Measurements from ENCODE around the gene SNX20. TPM values are rescaled to one million over a fixed set of nuclear protein-coding genes. Genes with fewer than 3 reads are reported as not detected.

Gene SNX20
- total and polyA plus RNA-seq, 9 donors = 0.38 to 2.7 (median 0.82) TPM

DNA sequence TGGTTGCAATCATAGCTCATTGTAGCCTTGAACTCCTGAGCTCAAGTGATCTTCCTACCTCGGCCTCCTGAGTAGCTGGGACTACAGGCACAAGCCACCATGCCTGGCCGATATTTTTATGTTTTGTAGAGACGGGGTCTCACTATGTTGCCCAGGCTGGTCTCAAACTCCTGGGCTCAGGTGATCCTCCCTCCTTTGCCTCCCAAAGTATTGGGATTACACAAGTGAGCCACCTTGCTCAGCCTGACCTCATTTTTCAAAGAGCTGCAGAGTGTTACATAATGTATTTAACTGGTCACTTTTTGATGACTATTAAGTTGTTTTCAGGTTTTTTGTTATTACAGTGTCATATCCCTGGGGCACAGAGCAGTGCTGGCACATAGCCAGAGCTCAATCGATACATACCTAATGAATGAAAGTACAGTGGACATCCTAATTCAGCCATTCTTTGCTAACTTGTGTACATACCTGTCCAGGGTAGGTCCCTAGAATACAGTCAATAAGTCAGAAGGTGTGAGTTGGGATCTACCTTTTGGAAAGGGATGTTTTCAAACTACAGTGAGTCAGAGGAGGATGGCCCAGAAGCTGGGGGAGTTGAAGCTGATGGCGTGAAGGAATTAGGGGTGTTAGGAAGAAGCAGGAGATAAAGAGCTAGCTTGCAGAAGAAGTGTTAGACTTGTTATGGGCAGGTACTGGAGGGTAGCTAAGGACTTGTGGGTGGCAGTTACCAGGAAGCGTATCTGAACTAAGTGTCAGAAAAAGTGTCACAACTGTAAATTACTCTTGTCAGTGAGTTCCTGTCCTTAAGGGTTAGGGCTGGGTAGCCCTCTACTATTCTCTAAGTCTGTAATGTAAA is 40.7 kb upstream of the SNX20 start:
- 84 to 90% (median 85%) methylated on average over 6 of the region's 6 CpGs for WGBS, 3 donors
- Histone ChIP-seq H3K27ac (no peak overlapping the region), H3K27me3 (no peaks in the 10 kb centered on the region), H3K36me3 (no peaks in the 10 kb centered on the region), H3K4me3 (no peak overlapping the region), H3K9me3 (no peaks in the 10 kb centered on the region), H3K4me1 (ENCODE audit: insufficient read depth) (no peaks in the 10 kb centered on the region)
- DNase-seq = no peak
- TF ChIP-seq EP300 (IDR thresholded peaks at IDR 0.05) = no peak
- TF ChIP-seq, protein P1, sequence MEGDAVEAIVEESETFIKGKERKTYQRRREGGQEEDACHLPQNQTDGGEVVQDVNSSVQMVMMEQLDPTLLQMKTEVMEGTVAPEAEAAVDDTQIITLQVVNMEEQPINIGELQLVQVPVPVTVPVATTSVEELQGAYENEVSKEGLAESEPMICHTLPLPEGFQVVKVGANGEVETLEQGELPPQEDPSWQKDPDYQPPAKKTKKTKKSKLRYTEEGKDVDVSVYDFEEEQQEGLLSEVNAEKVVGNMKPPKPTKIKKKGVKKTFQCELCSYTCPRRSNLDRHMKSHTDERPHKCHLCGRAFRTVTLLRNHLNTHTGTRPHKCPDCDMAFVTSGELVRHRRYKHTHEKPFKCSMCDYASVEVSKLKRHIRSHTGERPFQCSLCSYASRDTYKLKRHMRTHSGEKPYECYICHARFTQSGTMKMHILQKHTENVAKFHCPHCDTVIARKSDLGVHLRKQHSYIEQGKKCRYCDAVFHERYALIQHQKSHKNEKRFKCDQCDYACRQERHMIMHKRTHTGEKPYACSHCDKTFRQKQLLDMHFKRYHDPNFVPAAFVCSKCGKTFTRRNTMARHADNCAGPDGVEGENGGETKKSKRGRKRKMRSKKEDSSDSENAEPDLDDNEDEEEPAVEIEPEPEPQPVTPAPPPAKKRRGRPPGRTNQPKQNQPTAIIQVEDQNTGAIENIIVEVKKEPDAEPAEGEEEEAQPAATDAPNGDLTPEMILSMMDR (IDR thresholded peaks at IDR 0.05) = no peak
- intact Hi-C loops (cut with DNase I) = no loop called here

DNA sequence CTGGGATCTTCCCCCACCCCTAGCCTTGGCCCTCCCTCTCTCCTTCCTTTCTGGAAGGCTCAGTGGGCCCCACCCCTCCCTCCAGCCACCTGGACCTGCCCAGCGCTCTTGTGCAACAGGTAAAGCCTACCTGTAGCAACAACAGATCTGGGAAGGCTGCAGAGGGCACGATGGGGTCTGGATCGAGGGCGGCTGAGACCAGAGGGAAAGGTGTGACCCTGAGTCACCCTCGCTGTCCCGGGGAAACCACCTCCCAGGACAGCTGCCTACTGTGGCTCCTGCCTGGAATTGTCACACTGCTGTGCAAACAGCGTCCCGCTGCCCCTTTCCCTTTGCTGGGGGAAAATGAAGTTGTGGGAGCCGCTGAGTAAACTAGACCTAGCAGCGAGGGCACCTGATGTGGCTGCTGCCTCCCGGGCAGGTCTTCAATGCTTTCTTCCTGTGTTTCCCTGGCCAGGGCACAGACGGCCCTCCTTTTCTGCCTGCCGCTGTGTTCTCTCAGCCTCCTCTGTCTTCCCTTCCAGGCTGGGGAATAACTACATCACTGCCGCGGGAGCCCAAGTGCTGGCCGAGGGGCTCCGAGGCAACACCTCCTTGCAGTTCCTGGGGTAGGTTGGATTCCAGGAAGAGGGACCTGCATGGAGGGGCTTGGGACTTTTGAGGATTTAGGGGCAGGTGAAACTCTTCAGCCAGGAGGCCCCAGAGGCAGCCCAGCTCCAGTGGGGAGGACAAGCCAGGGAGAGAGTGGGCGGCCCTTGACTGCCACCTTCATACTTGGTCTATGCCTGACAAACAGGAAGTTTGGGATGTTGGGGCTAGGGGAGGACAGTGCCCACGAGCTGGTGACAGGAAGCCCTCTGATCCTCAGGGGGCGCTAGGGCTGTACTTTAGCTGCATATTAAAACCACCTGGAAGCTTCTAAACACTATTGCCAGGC is 38.6 kb upstream of the SNX20 start:
- no peaks in the 10 kb centered on the region for H3K27me3 ChIP-seq
- no peak overlapping the region for H3K27ac ChIP-seq
- no peak overlapping the region for H3K4me3 ChIP-seq
- H3K36me3 ChIP-seq = no peaks in the 10 kb centered on the region
- intact Hi-C loops (cut with DNase I) = no loop called here
- H3K4me1 ChIP-seq (ENCODE audit: insufficient read depth) = peaks cover 2% of the 10 kb centered on the region
- no peaks in the 10 kb centered on the region for H3K9me3 ChIP-seq
- 79 to 82% (median 80%) methylated on average over 20 of the region's 20 CpGs for WGBS, 3 donors
- DNase-seq = no peak
- TF ChIP-seq EP300 (IDR thresholded peaks at IDR 0.05) (no peak), POLR2A (IDR thresholded peaks at IDR 0.05) (no peak)
- TF ChIP-seq, protein P1 (IDR thresholded peaks at IDR 0.05) = no peak

DNA sequence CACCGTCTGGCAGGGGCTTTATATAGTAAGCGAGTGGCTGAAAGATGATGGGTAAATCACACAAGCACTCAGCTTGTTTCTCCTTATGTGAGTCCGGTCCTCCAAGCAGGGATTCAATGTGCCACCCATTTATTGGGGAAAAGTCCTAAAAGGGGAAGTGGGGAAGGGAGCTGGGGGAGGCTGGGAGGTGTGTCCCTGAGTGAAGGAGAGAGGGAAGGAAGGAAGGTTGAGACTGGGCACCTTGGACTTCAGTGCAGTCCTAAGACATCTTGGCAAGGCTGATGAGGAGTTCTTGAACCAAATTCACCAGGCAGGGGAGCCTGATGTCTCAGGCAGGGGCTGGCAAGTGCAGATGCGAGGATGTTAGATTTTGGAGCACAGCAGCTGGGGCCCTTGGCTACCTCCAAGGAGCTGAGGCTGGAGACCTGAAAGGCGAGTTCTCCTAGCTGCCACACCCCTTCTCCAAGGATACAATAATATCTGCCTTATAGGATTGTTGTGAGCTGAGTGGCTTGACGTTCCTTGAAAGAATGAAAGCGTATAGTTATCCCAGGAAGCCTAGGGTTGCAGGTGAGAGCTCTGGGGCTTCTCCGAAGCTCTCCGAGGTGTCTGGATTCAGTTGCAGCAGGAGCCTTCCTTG is 37.8 kb upstream of the SNX20 start:
- no peak overlapping the region for H3K27ac ChIP-seq
- H3K36me3 ChIP-seq = no peaks in the 10 kb centered on the region
- no peak overlapping the region for H3K4me3 ChIP-seq
- no peaks in the 10 kb centered on the region for H3K9me3 ChIP-seq
- H3K4me1 ChIP-seq (ENCODE audit: insufficient read depth) = peaks cover 2% of the 10 kb centered on the region
- no peak for DNase-seq
- WGBS, 3 donors = 77 to 85% (median 81%) methylated on average over 9 of the region's 9 CpGs
- intact Hi-C loops (cut with DNase I) = no loop called here
- no peaks in the 10 kb centered on the region for H3K27me3 ChIP-seq
- no peak for TF ChIP-seq EP300 (IDR thresholded peaks at IDR 0.05)

DNA sequence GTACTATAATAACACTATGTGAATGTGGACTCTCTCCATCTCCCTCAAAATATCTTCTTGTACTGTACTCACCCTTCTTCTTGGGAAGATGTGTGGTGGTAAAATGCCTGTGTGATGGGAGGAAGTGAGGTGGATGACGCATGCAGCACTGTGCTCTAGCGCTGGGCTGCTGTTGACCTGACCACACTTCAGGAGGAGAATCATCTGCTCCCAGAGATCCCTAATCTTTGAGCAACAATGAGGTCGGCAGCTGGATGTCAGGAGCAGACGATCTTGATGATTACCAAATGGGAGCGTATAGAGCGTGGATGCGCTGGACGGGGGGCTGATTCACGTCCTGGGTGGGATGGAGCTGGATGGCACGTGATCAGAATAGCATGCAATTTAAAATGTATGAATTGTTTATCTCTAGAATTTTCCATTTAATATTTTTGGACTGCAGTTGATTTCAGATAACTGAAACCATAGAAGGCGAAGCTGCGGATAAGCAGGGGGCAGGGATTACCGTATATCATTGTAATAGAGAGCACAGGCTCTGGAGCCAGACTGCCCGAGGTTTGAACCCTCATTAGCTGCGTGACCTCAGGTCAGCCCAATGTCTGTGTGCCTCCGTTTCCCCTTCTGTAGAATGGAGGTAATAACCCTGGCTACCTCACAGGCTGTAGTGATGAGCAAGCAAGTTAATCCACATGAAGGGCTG is 37.1 kb upstream of the SNX20 start:
- no peak for DNase-seq
- 55 to 61% (median 59%) methylated on average over 16 of the region's 16 CpGs for WGBS, 3 donors
- Histone ChIP-seq H3K27ac (no peak overlapping the region), H3K27me3 (no peaks in the 10 kb centered on the region), H3K9me3 (no peaks in the 10 kb centered on the region), H3K4me1 (ENCODE audit: insufficient read depth) (peaks cover 2% of the 10 kb centered on the region), H3K36me3 (no peaks in the 10 kb centered on the region), H3K4me3 (no peak overlapping the region)
- TF ChIP-seq, protein P1 (IDR thresholded peaks at IDR 0.05) = no peak
- TF ChIP-seq POLR2A (IDR thresholded peaks at IDR 0.05) (no peak), EP300 (IDR thresholded peaks at IDR 0.05) (no peak)
- intact Hi-C loops (cut with DNase I) = no loop called here

Measured in ovary (tissue), 9 donors.